HG03520 (cell line): ENCODE data around the gene RGS3.
A peak's percentile ranks its signal among the peaks of the same experiment; 100 is the strongest.

Experiments
- ATAC-seq: cut with Tn5 transposase; IDR thresholded peaks from one replicate; pipeline ENCODE4 v1.9.1; 2021; ENCODE audit warnings: mild to moderate bottlenecking, moderate library complexity; ENCODE audit not compliant: unreplicated experiment

RGS3 gene

GRCh38 chr9:113614843-113615648, 151.5 kb downstream of the RGS3 start:
- ATAC-seq, result no peak

GRCh38 chr9:113616116-113616515, 152.6 kb downstream of the RGS3 start:
- no peak for ATAC-seq

- ATAC-seq, result no peak
Observed at GRCh38 chr9:113616621-113617496, 153.3 kb downstream of the RGS3 start.

- ATAC-seq, result no peak
Observed at GRCh38 chr9:113617550-113617949, 154.0 kb downstream of the RGS3 start.

GRCh38 chr9:113618836-113619490, 155.4 kb downstream of the RGS3 start:
- no peak for ATAC-seq

GRCh38 chr9:113619491-113620376, 156.2 kb downstream of the RGS3 start:
- ATAC-seq, result no peak

- ATAC-seq, result no peak
Observed at GRCh38 chr9:113620377-113621161, 157.0 kb downstream of the RGS3 start.

GRCh38 chr9:113621309-113621791, 157.8 kb downstream of the RGS3 start:
- ATAC-seq, result no peak

- ATAC-seq, result no peak
Observed at GRCh38 chr9:113621980-113622379, 158.5 kb downstream of the RGS3 start.

GRCh38 chr9:113622600-113623400, 159.3 kb downstream of the RGS3 start:
- peak; percentile 81 for ATAC-seq

GRCh38 chr9:113623851-113624485, 160.4 kb downstream of the RGS3 start:
- no peak for ATAC-seq

GRCh38 chr9:113624721-113625120, 161.2 kb downstream of the RGS3 start:
- ATAC-seq, result no peak

- no peak for ATAC-seq
Observed at GRCh38 chr9:113625486-113625885, 162.0 kb downstream of the RGS3 start.

- ATAC-seq, result no peak
Observed at GRCh38 chr9:113626735-113627495, 163.4 kb downstream of the RGS3 start.

- no peak for ATAC-seq
Observed at GRCh38 chr9:113628621-113629020, 165.1 kb downstream of the RGS3 start.

- no peak for ATAC-seq
Observed at GRCh38 chr9:113630386-113631136, 167.0 kb downstream of the RGS3 start.
